Cerebellar cortex (tissue), 1 donor: ENCODE data around the gene KIAA1671.
"Not testable (repeated sequence)": the region's sequence is repeated elsewhere in the genome, so short reads cannot be mapped to it uniquely, and the experiment has no call there.

Source experiments
- DNase-seq: peaks from one replicate; pipeline ENCODE4 v3.0.0-alpha.2; 2015; ENCODE audit warnings: low spot score

KIAA1671 gene

GRCh38 chr22:25174156-25174887, 221.8 kb downstream of the KIAA1671 start:
- DNase-seq: no peak

DNA sequence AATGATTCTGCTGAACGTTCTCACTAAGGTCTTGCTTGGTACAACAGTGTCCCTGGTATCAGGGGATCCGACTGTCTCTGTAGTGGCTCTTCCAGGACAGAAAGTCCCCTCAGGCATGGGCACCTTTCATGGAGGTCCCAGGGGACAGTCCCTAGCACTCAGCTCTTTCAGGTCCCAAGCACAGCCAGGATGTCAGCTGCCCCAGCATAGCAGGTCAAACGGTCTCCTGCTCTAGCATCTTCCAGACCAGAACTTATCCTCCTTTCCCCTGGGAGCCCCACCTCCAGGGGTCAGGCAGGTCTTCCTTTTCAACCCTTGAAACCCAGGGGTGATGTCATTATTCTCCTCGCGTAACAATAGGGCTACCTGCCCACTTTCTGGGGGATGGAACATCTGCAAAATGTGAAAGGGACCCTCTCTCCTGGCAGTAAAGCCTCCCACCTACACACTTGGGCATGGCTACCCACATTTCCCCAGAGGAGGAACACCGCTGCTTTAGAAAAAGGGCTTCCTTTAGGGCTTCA, 222.4 kb downstream of the KIAA1671 start:
- DNase-seq: no peak

DNA sequence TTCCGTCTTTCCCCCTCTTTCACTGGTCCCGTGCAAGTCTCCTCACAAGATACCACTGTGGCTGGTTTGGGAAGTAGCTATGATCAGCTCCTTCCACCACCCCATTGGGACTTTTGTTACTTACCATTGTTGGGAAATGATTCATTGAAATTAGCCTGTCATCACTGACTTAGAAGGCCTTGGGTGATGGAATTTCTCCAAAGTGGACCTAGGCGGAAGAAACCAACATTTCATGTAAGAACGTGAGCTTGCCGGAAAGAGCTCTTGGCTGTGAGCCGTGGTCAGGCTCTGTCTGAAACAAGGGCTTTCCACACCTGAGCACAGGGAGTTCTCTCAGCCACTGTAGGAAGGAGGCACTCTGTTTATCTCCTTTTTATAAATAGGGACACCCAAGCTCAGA, 223.7 kb downstream of the KIAA1671 start:
- DNase-seq: no peak

DNA sequence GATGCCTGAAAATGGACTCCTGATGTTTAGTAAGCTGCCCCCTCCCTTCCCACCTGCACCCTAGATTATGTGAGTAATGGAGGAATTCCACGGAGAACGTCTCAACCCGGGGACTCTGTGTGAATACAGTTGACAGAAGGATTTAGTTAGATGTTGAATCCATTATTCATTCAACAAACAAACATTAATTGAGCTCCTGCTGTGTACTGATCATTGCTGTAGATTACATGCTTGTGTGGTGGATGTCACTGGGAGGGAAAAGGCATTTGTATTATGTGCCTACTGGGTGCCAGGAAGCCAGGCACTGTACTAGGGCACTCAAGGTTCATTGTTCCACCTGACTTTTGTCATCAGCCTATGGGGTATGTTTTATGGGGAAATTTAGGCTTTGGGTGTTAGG, 224.3 kb downstream of the KIAA1671 start:
- no peak for DNase-seq

GRCh38 chr22:25177226-25177625, 224.7 kb downstream of the KIAA1671 start:
- no peak for DNase-seq

DNA sequence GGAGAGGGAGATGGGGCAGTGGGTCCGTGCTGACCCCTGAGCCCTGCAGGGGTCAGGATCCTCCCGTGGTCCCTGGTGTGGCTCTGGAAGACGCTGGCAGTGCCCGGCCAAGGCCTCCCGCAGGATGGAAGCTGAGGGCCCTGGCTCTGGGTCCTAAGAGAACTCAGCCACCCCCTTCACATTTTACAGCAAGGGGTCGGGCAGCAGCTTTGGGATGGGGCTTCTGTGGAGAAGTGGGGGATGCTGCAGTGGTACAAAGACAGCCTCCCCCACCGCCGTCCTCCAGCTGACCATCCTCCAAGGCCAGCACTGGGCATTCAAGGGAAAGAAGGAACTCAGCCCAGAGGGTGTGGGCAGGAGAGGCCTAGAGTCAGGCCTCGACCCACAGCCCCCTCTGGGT, 225.4 kb downstream of the KIAA1671 start:
- no peak for DNase-seq

DNA sequence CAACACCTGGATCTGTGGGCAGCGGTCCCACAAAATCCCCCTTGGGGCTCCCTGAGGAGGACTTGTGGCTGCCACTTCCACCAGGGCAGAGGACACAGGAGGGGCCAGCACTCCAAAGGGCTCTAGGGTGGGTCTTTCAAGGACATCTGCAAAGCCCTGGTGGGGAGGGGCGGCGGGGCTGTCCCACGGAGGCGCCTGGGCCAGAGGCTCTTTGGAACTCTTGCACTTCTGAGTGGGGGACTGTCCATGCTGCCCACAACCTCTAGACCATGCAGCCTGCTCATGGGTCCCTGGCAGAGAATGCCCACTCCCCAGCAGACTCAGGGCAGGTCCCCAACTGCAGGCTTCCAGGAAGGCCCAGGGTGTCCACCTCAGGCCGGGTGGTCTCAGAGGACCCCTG, 225.8 kb downstream of the KIAA1671 start:
- not testable (repeated sequence) for DNase-seq

GRCh38 chr22:25178869-25179631, 226.5 kb downstream of the KIAA1671 start:
- not testable (repeated sequence) for DNase-seq

GRCh38 chr22:25182131-25183110, 229.9 kb downstream of the KIAA1671 start:
- no peak for DNase-seq

DNA sequence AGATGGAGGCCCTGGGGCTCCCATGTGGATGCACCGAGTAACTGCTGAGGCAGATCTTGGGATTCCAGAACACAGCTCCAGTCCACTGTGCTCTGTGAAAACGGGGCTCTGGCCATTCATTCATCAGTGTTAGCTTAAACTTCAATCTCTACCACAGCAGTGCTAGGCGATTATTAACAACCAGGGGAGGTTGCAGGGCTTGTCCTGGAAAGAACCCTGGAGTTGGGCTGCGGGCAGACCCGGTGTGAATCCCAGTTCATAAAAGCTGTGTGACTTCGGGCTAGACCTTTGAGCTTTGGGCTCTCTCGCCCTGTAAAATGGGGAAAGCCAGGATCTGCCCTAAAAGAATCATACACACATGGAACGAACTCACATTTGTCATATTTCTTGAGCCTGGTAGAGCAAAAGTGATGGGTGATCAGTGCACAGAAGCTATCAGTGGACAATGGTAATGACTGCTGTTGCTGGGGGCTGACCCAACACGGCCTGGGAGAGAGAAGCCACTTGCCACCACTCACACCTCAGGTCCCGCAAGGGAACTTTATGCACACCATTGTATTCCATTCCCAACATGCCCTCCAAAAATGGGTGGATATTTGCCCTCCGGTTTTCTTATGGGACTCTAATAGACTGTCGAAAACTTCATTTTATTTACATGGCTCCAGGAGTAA, 231.6 kb downstream of the KIAA1671 start:
- no peak for DNase-seq

DNA sequence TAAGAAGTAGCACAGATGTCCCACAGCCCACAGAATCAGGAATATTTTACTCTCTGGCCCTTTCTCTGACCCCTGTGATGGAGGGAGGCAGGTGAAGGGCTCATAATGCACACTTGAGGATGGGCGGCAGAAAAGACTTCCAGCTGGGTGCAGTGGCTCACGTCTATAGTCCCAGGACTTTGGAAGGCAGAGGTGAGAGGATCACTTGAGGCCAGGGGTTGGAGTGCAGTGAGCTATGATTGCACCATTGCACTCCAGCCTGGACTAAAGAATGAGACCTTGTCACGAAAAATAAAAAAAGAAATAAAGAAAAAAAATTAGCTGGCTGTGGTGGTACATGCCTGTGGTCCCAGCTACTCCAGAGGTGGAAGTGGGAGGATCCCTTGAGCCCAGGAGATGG, 233.6 kb downstream of the KIAA1671 start:
- DNase-seq: no peak

DNA sequence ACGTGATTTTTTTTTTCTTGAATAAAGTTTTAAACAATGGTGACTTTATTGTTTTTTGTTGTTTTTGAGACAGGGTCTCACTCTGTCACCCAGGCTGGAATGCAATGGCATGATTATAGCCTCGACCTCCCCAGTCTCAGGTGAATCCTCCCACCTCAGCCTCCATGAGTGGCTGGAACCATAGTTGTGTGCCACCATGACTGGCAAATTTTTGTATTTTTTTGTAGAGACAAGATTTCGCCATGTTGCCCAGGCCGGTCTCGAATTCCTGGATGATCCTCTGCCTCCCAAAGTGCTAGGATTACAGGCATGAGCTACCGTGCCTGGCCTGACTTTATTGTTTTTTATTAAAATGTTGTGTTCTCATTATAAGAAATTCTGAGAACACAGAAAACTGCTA, 235.0 kb downstream of the KIAA1671 start:
- no peak for DNase-seq

- DNase-seq: no peak
Observed at GRCh38 chr22:25192406-25192805, 239.9 kb downstream of the KIAA1671 start.

GRCh38 chr22:25193130-25193529, 240.6 kb downstream of the KIAA1671 start:
- DNase-seq: no peak

DNA sequence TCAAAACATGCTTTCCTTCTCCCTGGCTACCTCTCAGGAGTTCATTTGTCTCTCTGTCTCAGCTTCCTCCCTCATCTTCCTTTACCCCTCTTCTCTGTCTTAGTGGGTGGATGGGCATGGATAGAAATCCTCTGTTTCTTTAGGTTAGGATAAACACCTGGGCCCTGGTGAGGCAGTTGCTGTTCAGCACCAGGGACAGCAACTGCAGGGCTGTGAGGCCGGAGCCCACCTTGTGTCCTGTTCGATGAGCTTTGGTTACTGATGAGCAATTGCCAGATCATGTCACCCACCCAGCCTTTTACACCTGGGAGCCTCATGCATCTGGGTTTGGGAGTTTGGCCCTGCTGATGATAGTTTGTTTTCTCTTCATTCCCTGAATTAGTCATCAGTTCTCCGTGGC, 241.0 kb downstream of the KIAA1671 start:
- no peak for DNase-seq

- no peak for DNase-seq
Observed at GRCh38 chr22:25196326-25196725, 243.8 kb downstream of the KIAA1671 start.

DNA sequence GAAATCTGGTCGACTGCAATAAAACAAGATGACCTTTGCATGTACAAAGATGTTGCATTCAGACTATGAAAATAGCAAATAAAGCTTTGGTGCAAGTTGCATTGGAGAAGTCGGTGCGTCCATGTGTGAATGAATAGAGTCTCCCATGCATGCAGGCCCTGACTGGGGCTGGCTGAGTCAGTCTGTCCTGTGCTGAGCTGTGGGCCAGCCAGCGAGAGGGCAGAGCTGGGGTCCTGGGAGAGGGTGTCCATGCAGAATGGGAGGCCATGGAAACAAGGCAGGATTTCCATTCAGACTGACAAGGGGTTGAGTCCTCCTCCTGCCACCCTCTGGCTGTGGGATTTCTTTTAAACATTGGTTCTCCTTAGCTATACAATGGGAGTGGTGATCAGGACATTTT, 244.8 kb downstream of the KIAA1671 start:
- DNase-seq: no peak

GRCh38 chr22:25199731-25200520, 247.4 kb downstream of the KIAA1671 start, which contains the start of gene CRYBB3:
TSS of gene CRYBB3 (plus strand) at chr22:25199858. CDS start at chr22:25201397, 1,539 bp downstream.
- DNase-seq: no peak

- DNase-seq: no peak
Observed at GRCh38 chr22:25200967-25201366, 248.5 kb downstream of the KIAA1671 start.

DNA sequence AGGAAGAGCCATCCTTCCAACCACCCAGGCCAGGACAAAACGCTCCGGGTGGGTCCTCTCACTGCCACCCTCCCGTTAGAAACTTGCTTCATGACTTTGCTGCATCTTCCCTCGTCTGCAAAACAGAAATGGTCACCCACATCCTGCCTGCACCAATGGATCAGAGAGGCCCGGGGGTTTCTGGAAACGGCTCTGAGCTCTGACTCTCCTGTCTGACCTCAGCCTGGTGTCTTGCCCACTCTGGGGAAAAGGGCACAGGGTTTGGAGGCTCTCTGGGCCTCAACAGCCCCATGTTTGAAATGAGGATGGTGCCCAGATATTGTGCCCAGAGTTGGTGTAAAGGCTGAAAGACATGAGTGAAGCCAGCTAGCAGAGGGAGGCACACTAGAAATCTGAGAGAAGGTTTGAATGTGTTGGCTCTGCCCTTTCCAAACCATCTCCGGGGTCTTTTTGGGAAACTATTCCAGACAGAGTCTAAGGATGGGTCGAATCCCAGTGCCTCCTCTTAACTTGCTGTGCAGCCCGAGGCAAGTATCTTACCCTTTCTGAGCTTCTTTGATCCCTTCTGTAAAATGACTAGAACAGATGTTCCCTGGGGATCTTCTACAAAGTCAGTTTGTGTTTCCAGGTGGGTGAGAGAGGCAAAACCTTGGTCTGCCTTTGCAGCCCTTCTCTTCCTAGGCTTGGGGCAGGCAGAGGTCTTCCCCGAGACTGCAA, 249.2 kb downstream of the KIAA1671 start:
- DNase-seq: no peak
